Pancreas (tissue), 10 donors: Measurements from ENCODE around the gene MAP7D1. TPM values are rescaled to one million over a fixed set of nuclear protein-coding genes. Genes with fewer than 3 reads are reported as not detected.
A peak's percentile ranks its signal among the peaks of the same experiment; 100 is the strongest.

ENCODE experiments used
- ATAC-seq, 4 donors: fragments of 200-7000 bp; cut with Tn5 transposase; one replicate each; pipeline versions ENCODE4 v1.8.0 to v1.9.1; 2020; ENCODE audit warnings: mild to moderate bottlenecking in 4 of 4, moderate library complexity in 4 of 4
- DNase-seq, 6 donors: peaks; one replicate each; pipeline ENCODE4 v3.0.0-alpha.2; 2020
- FAIRE-seq: peaks from 2 replicates; lab custom pipeline; 2012; peaks lifted over from hg19 to GRCh38; lab: Jason Lieb, UNC
- H3K27ac ChIP-seq, 4 donors: fragments of 200-600 bp; sonication (generic); 1 replicate in 3 of 4; 2 replicates in 1 of 4; pipeline versions ENCODE4 v1.5.0 to v1.8.0; 2020
- H3K27me3 ChIP-seq, 4 donors: fragments of 200-600 bp; one replicate each; pipeline ENCODE4 v1.8.0; 2021
- H3K36me3 ChIP-seq, 3 donors: fragments of 200-600 bp; sonication (generic) in 1 of 3; one replicate each; pipeline versions ENCODE4 v1.5.0 to v1.8.0; 2020 to 2021
- H3K4me1 ChIP-seq, 3 donors: fragments of 200-600 bp; one replicate each; pipeline ENCODE4 v1.8.0; 2021
- H3K4me3 ChIP-seq, 4 donors: fragments of 200-600 bp; sonication (generic) in 2 of 4; one replicate each; pipeline versions ENCODE4 v1.5.0 to v1.8.0; 2020 to 2021
- H3K9me3 ChIP-seq, 4 donors: fragments of 200-600 bp; one replicate each; pipeline ENCODE4 v1.8.0; 2021
- WGBS, 2 donors: extraction: QIAGEN DNeasy Blood & Tissue Kit; methylation state at CpG; one replicate each; pipeline ENCODE4 v1.1.7; 2013; 5-methylcytosine and 5-hydroxymethylcytosine counted together
- intact Hi-C, 3 donors: fragments of 100-400 bp; cut with DNase I; formaldehyde crosslinking; loops; one replicate each; pipeline versions ENCODE4 v1.11.1 to v1.14.2; 2022
- polyA plus RNA-seq, 2 donors: library from polyadenylated mRNA; stranded (reverse); fragments of 200-250 nt; gene quantifications; one replicate each; pipeline ENCODE4 v1.2.3, GENCODE V29; 2013
- total RNA-seq, 6 donors: library from RNA; stranded (reverse); fragmentation: NEBNext Ultra II Directional in 4 of 6; extraction: Animal tissue kit (Norgen Biotek cat#: 25700) in 4 of 6; gene quantifications; one replicate each; pipeline versions ENCODE4 v1.2.1 to v1.2.4, GENCODE V29; 2021 to 2023
- TF ChIP-seq, protein P1 (sequence below), 4 donors: fragments of 200-600 bp; sonication (generic) in 3 of 4; IDR thresholded peaks; one replicate each; pipeline versions ENCODE4 v1.5.0 to v1.8.0; 2021; ENCODE audit warnings: antibody characterized with exemption in 4 of 4
- donor health status: healthy with polysubstance abuse.
- donor health status: DM: no; HTN: no; CAD: no; lungs with moderate emphysema.
- donor health status: DM: no; HTN: no; CAD: no.
- donor health status: control.
- donor health status: control.
- donor health status: Bipolar disorder and iron deficiency.
- donor health status: DM: yes; HTN: yes; CAD: no.
- donor health status: DM: no; HTN: no; CAD: no.
- donor health status: DM: no; HTN: no; CAD: no.
- donor health status: DM: yes; HTN: yes; CAD: no.

Gene MAP7D1
- total and polyA plus RNA-seq, 8 donors, result 12.5 to 39.3 (median 22.3) TPM

DNA sequence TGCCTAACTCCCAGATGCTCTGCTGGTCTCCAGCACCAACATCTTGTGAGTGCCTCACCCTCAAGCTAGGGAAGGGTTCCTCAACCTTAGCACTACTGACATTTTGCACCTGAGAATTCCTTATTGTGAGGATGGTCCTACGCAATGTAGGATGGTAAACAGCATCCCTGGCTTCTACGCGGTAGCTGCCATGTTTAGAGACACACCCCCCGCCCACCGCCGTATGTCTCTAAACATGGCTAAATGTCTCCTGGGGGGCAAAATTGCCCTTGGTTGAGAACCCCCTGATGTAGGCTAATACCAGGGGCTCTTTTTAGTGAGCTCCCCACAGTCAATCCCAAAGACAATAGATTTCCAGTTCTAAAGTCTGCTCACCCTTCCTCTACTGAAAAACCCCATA is 2.5 kb upstream of the MAP7D1 start:
- peaks cover 10 to 32% (median 14%) of the 10 kb centered on the region in 3 donors for H3K4me1 ChIP-seq

DNA sequence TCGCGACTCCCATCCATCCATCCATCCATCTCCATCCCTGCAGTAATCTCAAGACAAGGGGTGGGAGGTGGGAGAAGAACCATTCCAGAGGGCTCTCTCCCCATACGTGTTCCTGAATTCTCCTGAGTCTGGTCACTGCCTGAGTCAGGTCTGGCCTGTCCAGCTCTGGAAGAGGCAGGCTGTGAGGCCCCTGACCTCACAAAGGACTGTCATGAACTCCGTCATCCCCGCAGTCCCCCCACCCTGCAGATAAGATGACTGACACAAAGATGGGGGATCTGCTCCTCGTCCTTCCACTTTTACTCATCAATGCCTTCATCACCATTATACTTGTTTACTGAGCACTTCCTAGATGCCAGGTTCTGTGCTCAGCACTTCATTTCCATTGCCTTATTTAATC is 1.6 kb upstream of the MAP7D1 start:
- H3K4me3 ChIP-seq, result no peak overlapping the region
- ATAC-seq (no peak), DNase-seq (no peak), FAIRE-seq (no peak)
- H3K36me3 ChIP-seq, result no peaks in the 10 kb centered on the region
- no peak overlapping the region for H3K27ac ChIP-seq
- TF ChIP-seq, protein P1, sequence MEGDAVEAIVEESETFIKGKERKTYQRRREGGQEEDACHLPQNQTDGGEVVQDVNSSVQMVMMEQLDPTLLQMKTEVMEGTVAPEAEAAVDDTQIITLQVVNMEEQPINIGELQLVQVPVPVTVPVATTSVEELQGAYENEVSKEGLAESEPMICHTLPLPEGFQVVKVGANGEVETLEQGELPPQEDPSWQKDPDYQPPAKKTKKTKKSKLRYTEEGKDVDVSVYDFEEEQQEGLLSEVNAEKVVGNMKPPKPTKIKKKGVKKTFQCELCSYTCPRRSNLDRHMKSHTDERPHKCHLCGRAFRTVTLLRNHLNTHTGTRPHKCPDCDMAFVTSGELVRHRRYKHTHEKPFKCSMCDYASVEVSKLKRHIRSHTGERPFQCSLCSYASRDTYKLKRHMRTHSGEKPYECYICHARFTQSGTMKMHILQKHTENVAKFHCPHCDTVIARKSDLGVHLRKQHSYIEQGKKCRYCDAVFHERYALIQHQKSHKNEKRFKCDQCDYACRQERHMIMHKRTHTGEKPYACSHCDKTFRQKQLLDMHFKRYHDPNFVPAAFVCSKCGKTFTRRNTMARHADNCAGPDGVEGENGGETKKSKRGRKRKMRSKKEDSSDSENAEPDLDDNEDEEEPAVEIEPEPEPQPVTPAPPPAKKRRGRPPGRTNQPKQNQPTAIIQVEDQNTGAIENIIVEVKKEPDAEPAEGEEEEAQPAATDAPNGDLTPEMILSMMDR (IDR thresholded peaks at IDR 0.05), result no peak
- H3K4me1 ChIP-seq, result peaks cover 10 to 33% (median 14%) of the 10 kb centered on the region in 3 donors
- intact Hi-C loops, result loop anchor here in 1 of 3 donors (5.0 kb wide), 1 partner anchor 33 kb away; no protein-coding TSS in a partner anchor
- H3K9me3 ChIP-seq, result no peaks in the 10 kb centered on the region
- no peaks in the 10 kb centered on the region for H3K27me3 ChIP-seq
- 81 to 89% methylated on average over 6 of the region's 6 CpGs for WGBS, 2 donors

More for the DNA sequence above, 2.5 kb upstream of the MAP7D1 start:
- ATAC-seq, result no peak
- no peak for DNase-seq
- WGBS, 2 donors, result 90 to 98% methylated on average over 6 of the region's 6 CpGs
- intact Hi-C loops, result loop anchor here in 1 of 3 donors (5.0 kb wide), 1 partner anchor 34 kb away; no protein-coding TSS in a partner anchor
- no peaks in the 10 kb centered on the region for H3K27me3 ChIP-seq
- no peak overlapping the region for H3K4me3 ChIP-seq
- no peaks in the 10 kb centered on the region for H3K9me3 ChIP-seq
- H3K36me3 ChIP-seq, result no peaks in the 10 kb centered on the region
- TF ChIP-seq, protein P1 (IDR thresholded peaks at IDR 0.05), result no peak
- H3K27ac ChIP-seq, result no peak overlapping the region
- FAIRE-seq, result no peak

DNA sequence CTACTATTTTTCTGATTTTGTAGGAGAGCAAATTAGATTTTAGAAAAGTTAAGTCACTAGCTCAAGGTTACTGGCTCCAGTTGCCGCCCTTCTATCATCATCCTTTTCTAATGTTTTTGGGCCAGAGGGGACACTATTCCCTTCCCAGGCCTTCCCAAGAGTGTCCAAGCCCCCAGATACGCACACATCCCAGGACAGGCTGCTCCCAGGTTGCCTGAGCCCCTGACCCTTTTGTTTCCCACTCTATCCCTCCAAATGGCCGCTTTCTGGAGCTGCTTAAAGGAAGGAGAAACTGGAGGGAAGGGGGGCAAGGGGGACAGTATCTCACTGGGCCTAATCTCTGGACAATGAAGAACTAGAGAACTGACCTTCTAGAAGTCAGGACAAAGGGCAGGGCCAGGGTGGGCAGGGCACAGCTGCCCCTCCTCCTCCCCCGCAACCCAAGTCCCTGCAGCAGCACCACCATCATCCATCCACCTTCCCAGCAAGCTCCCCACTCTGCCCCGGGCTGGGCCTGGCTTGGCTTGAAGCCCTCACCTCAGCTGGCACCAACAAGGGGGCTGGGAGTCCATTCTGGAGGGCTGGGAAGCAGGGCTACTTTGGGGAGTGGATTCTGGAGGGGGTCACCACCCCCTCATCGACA is 1.1 kb upstream of the MAP7D1 start:
- Histone ChIP-seq H3K27ac (peak overlapping the region; percentile 89 to 97 (median 96)), H3K4me3 (peak overlapping the region in 3 of 4 donors; percentile 99 to 100 (median 99)), H3K36me3 (no peaks in the 10 kb centered on the region), H3K27me3 (no peaks in the 10 kb centered on the region), H3K9me3 (no peaks in the 10 kb centered on the region), H3K4me1 (peaks cover 8 to 34% (median 13%) of the 10 kb centered on the region in 3 donors)
- TF ChIP-seq, protein P1 (IDR thresholded peaks at IDR 0.05), result no peak
- intact Hi-C loops, result loop anchor here in 1 of 3 donors (5.0 kb wide), 1 partner anchor 32 kb away; no protein-coding TSS in a partner anchor
- WGBS, 2 donors, result 45 to 56% methylated on average over 5 to 6 of the region's 6 CpGs
- DNase-seq, result peak in 4 of 6 donors; percentile 47 to 81 (median 62)
- no peak for ATAC-seq
- no peak for FAIRE-seq

DNA sequence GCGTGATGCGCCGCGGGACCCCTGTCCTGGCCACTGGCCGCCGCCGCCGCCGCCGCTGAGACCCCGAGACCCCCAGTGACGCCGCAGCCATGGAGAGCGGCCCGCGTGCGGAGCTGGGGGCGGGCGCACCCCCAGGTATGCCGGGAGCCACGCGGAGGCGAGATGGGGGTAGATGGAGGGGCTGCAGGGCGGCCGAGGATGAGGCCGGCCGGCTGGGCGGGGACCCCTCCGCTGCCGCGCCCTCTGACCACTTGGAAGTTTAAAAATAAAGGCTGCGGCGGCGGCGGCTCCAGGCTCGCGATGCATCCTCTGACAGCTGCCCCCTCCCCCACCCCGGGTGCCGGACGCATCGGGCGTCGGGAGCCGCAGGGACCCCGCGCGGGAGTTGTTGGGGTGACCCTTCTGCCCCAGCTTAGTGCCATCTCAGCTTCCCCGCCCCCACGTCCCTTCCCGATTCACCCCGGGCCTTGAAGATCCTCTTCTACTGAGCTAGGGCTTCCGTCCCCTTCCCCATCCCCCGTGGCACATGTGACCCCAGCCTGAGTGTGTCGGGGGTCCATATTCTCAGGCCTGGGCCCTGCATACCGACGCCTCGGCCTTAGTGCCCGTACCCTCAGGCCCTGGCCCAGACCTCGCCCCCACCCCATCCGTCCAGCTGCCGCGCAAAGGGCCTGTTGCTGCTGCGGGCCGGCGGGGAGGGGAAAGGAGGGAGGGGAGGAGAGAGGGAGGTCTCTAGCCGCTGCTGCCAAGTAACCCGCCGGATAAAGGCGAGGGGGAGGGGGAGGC is 562 bp downstream of the MAP7D1 start:
- FAIRE-seq, result no peak
- TF ChIP-seq, protein P1 (IDR thresholded peaks at IDR 0.05), result no peak
- Histone ChIP-seq H3K36me3 (no peaks in the 10 kb centered on the region), H3K4me3 (peak overlapping the region; percentile 59 to 100 (median 99)), H3K27ac (peak overlapping the region; percentile 89 to 97 (median 96)), H3K27me3 (no peaks in the 10 kb centered on the region), H3K4me1 (peaks cover 0 to 23% (median 4%) of the 10 kb centered on the region in 3 donors), H3K9me3 (no peaks in the 10 kb centered on the region)
- DNase-seq, result peak; percentile 53 to 81 (median 72)
- ATAC-seq, result peak; percentile 52 to 68 (median 60)
- 0 to 1% methylated on average over 39 to 69 of the region's 69 CpGs for WGBS, 2 donors
- intact Hi-C loops, result no loop called here
